Hindlimb muscle (tissue), 1 donor: ENCODE data around the gene OVOL2. TPM values are rescaled to one million over a fixed set of nuclear protein-coding genes. Genes with fewer than 3 reads are reported as not detected.
"Not testable (repeated sequence)": the region's sequence is repeated elsewhere in the genome, so short reads cannot be mapped to it uniquely, and the experiment has no call there.

Source experiments
- DNase-seq: peaks from one replicate; pipeline ENCODE4 v3.0.0-alpha.2; 2013
- polyA plus RNA-seq: library from polyadenylated mRNA; unstranded; fragments of 120-200 nt; gene quantifications from one replicate; pipeline ENCODE4 v1.2.1, GENCODE V29; 2013; ENCODE audit not compliant: insufficient read length

OVOL2 gene
- polyA plus RNA-seq, 1 donor, result not detected

- no peak for DNase-seq
These were observed 256 bp upstream of the OVOL2 start for GRCh38 chr20:18057994-18058349.

DNA sequence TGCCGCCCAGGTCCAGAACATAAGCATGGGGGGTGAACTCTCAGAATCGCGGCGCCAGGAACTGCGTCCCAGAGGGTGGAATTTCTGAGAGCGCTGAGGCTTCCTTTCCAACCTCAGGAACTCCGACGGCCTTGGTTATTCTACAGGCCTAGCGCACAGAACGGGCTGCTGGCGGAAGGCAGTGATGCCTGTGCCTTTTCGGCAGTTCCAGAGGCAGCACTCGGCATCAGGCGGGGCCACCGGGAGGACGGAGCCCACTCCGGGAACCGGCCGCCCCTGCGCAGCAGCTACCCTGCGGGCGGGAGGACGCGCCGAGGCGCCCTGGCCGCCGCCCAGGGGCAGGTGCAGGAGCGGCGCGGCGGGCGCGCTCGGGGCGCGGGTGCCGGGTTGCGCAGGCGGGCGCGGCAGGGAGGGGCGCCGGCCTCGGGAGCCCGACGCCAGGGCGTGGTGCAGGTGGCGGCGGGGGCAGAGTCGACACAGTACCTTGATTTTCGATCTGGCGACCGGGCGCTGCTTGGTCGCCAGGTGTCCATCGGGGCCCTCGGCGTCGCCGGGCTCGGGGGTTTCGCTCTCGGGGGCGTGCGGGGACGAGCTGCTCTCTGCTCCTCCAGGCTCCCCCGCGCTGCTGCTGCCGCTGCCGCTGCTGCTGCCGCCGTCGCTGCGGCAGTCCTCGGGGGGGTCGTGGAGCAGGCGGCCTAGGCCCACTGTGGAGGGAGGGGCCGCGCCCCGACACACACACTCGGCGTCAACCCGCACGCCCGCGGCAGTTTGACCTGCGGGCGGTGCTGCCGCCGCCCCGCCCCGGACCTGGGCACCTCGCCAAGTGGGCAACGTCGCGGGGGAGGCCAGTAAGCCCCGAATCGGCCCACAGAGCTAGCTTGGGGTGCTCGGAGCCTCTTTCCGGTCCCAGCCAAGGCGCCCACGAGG, 1.3 kb downstream of the OVOL2 start:
- DNase-seq, result no peak

DNA sequence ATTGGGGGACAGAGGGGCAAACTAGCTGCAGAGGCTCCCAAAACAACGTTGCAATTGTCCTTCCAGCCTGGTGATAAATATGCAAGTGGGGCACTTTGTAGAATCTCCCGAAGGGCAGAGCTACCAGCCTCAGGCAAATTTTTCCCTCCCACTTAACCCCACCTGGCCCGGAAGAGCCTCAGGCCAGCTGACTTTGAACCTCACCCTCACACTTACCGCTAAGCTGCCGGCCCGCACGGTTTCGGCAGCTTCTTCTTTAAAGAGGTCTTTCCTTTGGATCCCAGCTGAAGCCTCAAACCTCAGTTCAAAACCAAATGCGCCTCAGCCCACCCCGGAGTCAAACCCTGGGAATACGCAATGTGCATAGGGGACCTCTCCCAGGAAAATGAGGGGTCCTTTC, 2.5 kb downstream of the OVOL2 start:
- no peak for DNase-seq

DNA sequence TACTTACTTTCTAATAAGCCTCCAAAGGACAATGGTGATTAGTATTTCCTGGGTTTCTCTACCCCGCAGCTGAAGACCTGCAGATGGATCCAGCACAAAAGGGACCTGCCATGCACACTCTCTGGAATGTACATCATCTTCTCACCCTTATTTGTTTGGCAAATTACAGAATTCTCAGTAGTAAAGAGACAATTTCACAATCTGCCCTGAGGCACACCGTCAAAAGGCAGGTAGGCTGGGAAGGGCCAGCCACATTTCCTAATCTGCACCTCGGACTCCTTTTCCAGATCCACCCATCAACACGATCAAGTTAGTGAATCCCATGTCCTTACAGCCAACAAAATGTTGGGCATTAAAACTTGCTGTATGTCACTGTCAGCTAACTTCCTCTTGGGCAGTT, 4.9 kb downstream of the OVOL2 start:
- DNase-seq, result no peak

GRCh38 chr20:18050628-18051027, 7.1 kb downstream of the OVOL2 start:
- no peak for DNase-seq

- no peak for DNase-seq
These were observed 9.5 kb downstream of the OVOL2 start for GRCh38 chr20:18048176-18048575.

DNA sequence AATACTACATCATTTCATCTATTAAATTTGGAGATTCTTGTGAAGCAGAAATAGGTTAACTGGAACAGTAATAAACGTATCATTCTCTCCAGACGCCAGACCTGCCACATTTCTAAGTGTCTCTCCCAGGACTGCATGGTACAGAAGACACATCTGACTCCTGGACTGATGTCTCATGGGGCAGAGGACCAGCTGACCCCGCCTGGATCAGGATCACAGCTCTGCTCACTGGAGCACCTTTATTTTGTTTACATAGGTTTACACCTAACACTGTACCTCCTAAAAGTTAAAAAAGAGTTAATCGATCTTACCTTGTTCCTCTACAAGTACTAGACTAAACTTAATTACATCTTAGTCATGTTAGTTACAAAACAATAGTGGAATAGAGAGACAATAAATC, 11.2 kb downstream of the OVOL2 start:
- DNase-seq, result no peak

DNA sequence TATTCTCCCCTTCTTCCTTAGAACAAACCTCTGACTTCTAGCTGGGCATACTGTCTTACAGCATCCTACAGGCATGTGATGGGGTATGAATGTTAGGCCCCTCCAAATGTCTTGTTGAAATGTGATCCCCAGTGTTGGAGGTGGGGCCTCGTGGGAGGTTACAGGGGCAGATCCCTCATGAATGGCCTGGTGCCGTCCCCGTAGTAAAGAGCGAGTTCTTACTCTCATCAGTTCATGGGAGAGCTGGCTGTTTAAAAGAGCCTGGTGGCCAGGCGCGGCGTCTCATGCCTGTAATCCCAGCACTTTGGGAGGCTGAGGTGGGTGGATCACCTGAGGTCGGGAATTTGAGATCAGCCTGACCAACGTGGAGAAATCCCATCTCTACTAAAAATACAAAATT, 15.5 kb downstream of the OVOL2 start:
- no peak for DNase-seq

DNA sequence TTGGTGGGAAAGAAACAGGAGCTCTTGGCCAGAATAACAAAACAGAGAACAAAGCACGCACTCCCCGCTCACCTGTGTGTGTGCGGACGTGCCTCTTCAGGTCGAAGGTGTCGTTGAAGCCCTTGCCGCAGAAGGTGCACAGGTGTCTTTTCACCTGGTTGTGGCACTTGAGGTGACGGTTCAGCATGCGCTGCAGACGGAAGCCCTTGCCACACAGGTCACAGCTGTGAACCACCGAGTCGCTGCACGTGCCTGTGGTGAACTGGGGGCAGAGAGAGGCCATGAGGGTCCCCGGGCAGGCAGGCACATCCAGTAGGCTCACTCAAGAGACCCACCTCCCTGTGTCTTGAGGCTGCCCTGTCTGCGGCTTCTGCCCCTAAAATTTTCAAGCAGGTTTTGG, 16.3 kb downstream of the OVOL2 start:
- no peak for DNase-seq

- no peak for DNase-seq
These were observed 18.7 kb downstream of the OVOL2 start for GRCh38 chr20:18039063-18039462.

GRCh38 chr20:18034039-18034438, 23.7 kb downstream of the OVOL2 start:
- no peak for DNase-seq

DNA sequence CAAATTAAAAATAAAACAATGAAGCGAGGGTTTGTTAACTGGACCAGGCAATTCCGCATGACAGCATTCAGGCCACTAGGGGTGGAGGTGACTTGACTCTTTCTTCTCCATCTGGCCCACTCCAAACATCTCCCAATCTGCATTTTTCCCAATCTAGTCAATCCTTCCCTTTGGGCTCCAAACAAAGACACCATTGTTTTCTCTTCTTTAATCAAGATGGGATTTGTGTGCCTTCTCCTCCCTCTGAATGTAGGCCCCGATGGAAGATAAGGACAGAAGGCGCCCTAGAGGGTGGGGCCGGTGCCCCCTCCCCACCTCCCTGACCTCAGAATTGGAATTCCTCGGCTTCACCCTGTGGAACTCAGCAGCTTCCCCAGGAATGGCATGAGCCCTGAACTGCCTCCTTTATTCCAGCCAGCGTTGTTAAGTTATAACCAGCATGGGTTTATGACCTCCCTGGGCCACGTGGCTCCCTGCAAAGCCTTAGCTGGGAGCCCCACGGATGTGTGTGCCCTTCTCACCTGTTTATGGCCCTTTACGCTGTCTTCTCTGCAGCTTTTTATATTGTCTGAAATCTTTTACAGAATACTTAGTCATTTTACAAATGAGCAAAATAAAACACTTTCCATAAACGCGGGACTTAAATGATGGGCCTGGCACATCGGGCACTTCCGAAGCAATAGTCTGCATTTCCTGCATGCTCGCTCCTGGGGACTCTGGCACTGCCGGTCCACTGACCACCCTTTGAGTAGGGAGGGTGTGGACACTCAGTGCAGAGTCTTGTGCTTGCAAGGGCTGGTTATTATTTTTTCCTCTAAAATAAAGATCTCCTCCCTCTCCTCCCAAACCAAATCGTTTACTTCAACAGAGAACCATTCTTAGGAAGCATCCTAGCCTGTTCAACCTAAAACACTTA, 24.5 kb downstream of the OVOL2 start:
- DNase-seq, result no peak

DNA sequence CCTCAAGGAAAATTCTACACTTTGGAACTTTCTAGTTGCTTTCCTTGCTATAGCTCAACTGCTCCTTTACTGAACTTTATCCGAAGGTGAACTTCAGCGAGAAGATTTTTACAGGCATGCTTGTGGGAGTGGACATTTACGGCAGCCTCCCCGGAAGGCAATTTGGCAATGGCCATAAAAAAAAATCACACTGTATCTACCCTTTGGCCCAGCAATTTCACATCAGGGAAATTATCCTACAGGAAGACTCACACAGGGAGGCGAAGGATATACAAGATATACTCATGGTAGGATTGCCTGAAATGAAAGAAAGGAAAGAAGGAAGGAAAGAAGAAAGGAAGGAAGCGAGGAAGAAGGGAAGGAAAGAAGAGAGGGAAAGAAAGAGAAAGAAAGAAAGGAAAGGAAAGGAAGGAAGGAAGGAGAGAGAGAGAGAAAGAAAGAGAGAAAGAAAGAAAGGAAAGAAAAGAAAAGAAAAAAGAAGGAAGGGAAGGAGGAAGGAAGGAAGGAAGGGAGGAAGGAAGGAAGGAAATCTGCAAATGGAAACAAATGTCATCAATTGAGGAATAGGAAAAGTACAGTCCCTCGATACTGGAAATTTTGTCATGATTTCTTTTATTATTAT, 25.7 kb downstream of the OVOL2 start:
- no peak for DNase-seq

DNA sequence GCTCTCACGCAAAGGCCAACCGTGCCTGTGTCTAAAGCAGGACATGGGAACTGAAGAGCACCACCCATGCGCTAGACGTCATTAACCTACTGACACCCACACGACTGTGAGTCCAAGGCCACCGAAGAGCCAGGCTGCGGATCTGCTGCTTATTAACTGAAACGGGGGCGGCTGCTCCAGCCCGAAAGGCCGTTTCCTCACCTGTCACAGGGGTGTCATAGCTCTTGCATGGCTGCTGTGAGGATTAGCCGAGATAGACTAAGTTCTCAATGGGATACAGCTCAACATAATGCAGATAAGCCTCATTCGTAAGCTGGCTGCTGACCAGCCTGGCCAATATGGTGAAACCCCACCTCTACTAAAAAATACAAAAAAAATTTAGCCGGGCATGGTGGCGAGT, 26.7 kb downstream of the OVOL2 start:
- DNase-seq, result no peak

DNA sequence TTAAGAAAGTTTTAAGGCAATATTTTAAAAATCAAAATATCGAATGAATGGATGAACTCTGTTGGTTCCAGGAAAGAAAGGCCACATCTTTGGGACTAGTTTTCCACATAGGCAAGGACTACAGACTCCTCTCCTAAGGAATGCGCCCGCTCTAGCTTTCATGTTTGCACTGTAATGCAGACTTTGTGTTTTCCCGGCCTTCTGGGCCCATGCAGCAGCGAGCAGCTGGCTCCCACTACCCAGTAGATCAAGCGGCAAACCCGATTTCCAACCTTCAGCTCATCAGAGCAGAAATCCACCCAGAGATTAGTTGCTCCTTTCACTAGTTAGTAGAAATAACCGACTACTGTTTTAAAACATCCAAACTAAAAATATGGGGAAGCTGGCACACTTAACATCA, 27.7 kb downstream of the OVOL2 start:
- no peak for DNase-seq

GRCh38 chr20:18027011-18027410, 30.7 kb downstream of the OVOL2 start:
- not testable (repeated sequence) for DNase-seq

GRCh38 chr20:18024606-18025127, 33.0 kb downstream of the OVOL2 start:
- no peak for DNase-seq

DNA sequence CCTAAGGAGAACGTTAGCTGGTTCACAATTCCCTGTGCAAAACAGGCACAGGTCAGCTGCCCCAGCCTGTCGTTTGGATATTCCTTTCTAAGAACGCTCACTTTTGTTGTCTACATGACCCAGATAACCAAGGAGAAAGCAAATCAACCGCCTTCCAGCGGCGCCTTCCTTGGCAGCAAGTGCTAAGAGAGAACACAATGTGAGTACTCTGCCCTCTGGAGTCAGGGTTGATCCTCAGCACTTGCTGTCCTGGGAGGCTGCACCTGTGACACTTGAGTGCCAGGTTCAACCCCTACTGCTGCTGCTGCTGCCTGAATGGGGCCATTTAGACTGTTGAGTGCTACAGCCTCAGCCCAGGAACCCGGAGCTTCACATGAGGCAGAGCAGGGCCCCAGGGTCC, 36.8 kb downstream of the OVOL2 start:
- no peak for DNase-seq

GRCh38 chr20:18019068-18019467, 38.6 kb downstream of the OVOL2 start:
- no peak for DNase-seq

DNA sequence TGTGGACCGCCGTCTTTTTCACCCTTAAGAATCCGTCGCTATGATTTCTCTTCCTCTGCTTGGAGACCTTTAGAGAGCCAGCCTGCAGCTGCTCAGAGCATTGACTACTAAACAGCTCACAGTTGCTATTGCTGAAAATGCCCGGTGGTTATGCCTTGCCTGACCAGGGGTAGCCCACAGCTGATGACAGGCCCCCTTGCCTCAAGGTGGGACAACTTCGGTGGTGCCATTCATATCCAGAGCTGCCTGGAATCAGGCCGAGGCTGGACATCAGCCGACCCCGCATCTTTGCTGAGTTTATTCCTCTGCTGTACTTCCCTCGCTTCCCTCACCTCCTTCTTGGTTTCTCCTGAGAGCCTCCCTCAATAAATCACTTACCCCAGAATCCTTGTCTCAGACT, 39.6 kb downstream of the OVOL2 start:
- DNase-seq, result no peak

GRCh38 chr20:18016772-18017171, 40.9 kb downstream of the OVOL2 start:
- no peak for DNase-seq

GRCh38 chr20:18014411-18014810, 43.3 kb downstream of the OVOL2 start:
- DNase-seq, result no peak

GRCh38 chr20:18012901-18013300, 44.8 kb downstream of the OVOL2 start:
- no peak for DNase-seq
